K562 treated with DMSO at 1 percent for 4 hours (cell line): Measurements from ENCODE around the gene LYPD1. TPM values are rescaled to one million over a fixed set of nuclear protein-coding genes. Genes with fewer than 3 reads are reported as not detected.

Experiments
- total RNA-seq: library from RNA; unstranded; fragments of 300-600 nt; gene quantifications from 2 replicates; pipeline ENCODE4 v1.2.3, GENCODE V29; 2022; ENCODE audit not compliant: insufficient read depth

The LYPD1 gene, protein sequence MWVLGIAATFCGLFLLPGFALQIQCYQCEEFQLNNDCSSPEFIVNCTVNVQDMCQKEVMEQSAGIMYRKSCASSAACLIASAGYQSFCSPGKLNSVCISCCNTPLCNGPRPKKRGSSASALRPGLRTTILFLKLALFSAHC
- total RNA-seq = not detected in 2 replicates

GRCh38 chr2:132669908-132670495, at the start of gene LYPD1:
Gene LYPD1 (minus strand): TSS chr2:132670205. CDS start chr2:132669932, 273 bp downstream.

